ENCODE results near the gene PLB1.

The PLB1 gene

GRCh38 chr2:28565033-28565432 lies 69.2 kb downstream of the PLB1 start:
- DNase-seq (ENCODE audit: low read depth, low spot score), result no peak

DNA sequence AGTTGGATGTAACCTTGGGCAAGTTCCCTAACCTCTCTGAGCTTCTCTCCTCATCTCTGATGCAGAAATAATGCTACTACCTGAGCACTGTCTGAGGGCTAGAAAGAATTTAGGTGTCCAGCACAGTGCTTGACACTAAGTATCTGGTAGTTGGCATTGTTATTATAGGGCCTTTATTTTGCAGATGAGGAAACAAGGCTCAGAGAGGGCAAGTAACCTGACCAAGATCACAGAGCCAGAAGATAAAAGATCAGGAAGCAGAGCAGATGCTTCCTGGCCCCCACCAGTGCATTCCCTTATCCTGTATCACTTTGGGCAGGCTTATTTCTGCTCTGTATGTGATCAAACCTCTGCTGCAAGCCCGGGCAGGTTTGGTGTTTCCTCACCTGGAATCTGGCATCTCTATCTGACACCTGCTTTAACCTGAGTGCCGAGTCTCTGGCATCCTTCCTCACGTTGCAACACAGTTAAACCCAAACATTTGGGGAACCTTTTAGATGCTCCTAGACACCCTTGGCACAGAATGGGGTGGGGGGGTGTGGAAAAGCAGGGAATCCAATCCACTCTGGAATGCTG lies 69.9 kb downstream of the PLB1 start:
- DNase-seq (ENCODE audit: low read depth, low spot score), result no peak

DNA sequence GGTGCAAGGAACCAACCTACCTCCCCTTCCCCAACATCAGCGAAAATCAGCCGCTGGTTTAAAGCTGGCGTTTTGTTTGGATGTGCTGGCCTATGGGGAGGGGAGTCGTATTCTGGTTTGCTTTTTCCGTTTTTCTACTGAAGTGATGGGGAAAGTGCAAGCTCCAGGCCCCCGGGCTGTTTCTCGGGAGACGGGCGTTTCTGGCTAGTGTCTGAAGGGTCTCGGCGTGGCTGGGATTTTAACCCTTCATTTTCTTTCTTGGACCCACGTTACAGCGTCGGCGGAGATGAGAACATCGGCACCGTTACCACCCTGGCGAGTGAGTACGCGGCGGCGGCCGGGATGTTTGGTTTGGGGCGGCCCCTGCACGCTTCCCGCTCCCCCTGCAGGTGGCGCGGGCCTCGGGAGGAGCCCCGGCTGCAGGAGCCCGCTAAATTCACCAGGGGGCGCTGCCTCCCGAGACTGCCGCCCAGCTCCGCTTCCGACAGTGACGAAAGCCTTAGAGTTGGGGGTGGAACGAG lies 70.7 kb downstream of the PLB1 start:
- DNase-seq (ENCODE audit: low read depth, low spot score), result peak; percentile 76

DNA sequence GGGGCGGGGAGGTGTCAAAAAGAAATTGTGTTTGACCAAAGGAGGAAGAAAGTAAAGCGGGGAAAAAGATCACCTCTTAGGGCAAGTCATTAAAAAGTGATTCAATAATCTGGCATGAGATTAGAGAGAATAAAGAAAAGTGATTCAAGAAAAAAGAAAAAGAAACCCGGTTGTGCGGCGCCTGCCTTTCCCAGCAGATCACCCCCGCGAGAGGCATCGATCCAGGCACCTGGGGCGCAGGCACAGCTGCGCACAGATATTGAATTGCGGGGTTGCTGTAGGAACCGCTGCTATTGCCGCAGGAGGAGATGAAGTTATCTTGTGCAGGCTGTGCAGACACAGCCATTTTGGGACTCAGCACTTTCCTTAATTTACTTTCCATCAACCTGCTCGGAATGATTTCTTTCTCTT lies 71.2 kb downstream of the PLB1 start:
- DNase-seq (ENCODE audit: low read depth, low spot score), result no peak

- DNase-seq (ENCODE audit: low read depth, low spot score), result no peak
Measured at GRCh38 chr2:28568036-28568435, 72.2 kb downstream of the PLB1 start.

DNA sequence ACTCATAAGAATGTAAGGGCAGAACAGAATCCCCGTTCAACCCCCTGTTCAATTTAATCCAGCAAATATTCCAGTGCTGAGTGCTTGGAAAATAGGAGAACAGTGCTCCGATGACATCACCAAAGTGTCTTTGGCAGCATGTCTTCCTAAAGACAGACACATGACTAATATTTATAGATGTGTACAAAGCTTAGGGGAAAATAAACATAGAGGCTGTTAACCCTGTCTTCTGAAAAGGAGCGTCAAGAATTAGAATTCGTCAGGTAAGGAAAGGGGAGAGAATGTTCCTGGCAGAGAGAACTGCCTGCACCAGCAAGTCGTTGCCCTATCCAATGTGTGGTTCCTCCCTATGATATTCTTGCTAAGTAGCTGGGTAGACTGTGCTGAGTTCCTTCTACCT lies 72.7 kb downstream of the PLB1 start:
- no peak for DNase-seq (ENCODE audit: low read depth, low spot score)

- DNase-seq (ENCODE audit: low read depth, low spot score), result no peak
Measured at GRCh38 chr2:28570431-28570830, 74.6 kb downstream of the PLB1 start.

GRCh38 chr2:28576714-28577113 lies 80.9 kb downstream of the PLB1 start:
- DNase-seq (ENCODE audit: low read depth, low spot score), result no peak

- DNase-seq (ENCODE audit: low read depth, low spot score), result no peak
Measured at GRCh38 chr2:28577791-28578680, 82.2 kb downstream of the PLB1 start.

- DNase-seq (ENCODE audit: low read depth, low spot score), result no peak
Measured at GRCh38 chr2:28578774-28579173, 82.9 kb downstream of the PLB1 start.

DNA sequence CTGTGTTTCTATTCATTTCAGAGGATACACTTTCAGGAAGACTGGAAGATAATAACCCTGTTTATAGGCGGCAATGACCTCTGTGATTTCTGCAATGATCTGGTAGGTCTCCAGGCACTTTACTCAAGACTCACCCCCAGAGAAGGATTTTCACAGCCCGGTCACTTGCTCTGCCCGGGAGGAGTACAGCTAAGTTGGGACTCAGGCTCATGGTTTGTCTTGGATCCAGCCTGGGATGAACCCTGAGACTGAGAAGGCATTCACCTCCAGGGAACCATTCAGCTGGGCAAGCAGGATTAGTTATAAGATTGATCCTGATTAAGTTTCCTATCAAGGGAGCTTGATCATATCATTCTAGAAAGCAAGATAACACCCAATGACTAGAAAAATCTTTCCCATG lies 83.7 kb downstream of the PLB1 start:
- no peak for DNase-seq (ENCODE audit: low read depth, low spot score)

DNA sequence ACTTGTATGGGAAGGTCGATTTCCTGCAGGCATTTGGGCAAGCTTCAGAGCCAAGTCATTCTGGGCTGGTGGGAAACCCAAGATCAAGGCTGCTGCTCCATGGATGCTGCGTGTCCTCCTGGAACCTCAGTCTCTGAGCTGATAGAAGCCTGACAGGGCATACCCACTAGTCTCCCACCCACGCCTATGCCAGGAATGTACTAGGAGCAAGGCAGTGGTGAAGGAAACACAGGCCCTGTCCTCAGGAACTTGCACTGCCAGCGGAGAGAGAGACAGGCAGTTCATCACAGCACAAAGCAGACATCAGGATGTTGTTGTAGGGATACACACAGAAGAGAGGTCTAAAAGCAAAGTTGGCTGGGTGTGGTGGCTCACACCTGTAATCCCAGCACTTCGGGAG lies 84.2 kb downstream of the PLB1 start:
- DNase-seq (ENCODE audit: low read depth, low spot score), result no peak

DNA sequence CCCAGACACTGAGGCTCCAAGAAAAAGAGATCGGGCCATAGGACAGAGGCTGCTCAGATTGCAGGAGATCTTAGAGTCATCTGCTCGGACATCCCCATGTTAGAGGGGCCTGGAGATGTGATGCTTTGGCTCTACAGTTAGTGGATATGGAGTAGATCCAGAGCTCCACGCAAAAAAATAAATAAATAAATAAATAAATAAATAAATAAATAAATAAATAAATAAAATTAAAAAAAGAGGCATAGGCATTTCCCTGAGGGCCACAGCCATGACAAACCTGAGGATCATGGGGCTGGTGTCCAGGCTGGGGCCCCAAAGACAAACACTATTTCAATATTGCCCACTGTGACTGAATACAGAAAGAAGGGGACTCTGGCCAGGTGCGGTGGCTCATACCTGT lies 85.5 kb downstream of the PLB1 start:
- DNase-seq (ENCODE audit: low read depth, low spot score), result no peak

DNA sequence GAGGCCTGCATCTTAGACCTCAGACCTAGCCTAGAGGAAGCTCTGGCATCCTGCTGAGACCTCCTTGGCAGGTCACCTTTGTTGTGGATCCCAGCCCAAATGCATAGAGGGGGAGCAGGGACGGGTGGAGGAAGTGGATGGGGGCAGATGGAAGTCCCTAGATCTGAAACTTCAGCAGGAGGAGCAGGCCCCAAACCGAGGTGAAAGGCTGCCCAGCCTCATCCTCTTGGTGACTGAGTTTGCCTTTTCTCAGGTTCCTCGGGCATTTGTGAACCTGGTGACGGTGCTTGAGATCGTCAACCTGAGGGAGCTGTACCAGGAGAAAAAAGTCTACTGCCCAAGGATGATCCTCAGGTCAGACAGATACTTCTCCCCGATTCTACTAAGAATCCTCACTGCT lies 86.3 kb downstream of the PLB1 start:
- no peak for DNase-seq (ENCODE audit: low read depth, low spot score)

- no peak for DNase-seq (ENCODE audit: low read depth, low spot score)
Measured at GRCh38 chr2:28582595-28582994, 86.7 kb downstream of the PLB1 start.

DNA sequence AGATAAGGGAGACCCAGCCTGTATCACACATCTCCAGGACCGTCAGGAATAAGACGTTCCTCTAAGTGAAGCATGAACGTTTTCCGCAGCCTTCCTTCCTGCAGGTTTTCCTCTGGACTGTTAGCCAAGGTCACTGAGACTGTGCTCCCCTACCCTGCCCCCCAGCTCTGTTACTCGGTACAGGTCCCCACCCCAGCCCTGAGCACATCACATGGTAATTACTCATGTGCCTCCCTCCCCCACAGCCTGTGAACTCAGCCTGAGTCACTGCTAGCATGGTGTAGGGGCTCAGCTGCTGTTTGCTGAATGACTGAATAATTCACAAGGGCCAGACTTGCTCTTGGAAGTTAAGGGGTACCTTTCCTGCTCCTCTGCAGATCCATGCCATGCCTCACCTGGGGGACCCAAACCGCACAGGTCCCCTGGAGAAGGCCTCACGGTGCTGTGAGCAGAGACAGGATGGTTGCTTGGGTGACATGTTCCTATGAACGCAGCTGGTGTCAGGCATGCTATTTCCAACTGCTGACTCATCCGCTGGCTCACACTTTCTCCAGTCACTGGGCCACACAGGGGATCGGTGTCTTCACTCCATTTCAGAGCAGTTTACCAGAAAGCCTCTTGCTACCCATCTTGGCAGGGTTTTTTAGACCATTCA lies 88.2 kb downstream of the PLB1 start:
- DNase-seq (ENCODE audit: low read depth, low spot score), result peak; percentile 50

DNA sequence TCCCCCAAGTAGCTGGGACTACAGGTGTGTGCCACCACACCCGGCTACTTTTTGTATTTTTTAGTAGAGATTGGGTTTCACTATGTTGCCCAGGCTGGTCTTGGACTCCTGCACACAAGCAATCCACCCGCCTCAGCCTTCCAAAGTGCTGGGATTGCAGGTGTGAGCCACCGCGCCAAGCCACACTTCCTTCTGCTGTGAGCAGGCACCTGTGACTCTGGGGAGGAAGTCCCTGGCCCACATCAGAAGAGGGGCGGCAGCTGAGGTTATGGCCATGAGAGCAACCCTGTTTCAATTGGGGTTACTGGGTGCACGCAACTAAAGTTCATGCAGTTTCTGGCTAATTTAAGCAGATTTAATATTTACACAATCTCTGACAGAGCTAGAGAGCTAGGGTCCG lies 91.0 kb downstream of the PLB1 start:
- DNase-seq (ENCODE audit: low read depth, low spot score), result peak; percentile 16

DNA sequence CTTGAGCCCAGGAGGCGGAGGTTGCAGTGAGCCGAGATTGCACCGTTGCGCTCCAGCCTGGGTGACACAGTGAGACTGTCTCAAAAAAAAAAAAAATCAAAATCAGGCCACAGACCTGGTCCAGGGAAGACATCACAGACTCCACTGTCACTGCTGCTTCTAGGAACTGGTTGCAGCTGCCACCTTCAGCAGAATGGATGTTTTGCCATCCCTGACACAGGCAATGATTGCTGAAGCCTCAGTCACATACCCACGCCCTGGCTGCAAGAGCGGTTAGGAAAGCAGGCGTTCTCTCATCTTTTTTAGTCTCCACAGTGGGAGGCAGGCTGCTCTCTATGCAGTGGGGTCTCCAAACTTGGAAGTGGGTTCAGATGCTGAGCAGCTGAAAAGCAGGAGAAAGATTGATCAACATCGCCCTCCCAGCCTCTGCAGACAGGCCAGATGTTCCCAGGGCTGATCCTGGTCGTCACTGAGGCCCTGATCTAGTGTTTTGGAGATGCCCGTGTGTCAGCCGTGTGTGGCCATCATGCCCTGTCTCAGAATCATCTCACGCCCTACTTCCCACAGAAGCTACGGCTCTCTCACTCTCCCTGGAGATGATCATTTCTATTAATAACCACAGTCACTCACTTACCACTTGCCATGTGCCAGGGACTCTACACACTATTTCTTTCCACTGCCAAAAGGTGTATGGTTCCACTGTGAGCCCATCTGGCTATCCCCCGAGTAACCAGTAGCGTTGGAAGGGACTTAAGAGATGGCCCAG lies 91.8 kb downstream of the PLB1 start:
- DNase-seq (ENCODE audit: low read depth, low spot score), result no peak

DNA sequence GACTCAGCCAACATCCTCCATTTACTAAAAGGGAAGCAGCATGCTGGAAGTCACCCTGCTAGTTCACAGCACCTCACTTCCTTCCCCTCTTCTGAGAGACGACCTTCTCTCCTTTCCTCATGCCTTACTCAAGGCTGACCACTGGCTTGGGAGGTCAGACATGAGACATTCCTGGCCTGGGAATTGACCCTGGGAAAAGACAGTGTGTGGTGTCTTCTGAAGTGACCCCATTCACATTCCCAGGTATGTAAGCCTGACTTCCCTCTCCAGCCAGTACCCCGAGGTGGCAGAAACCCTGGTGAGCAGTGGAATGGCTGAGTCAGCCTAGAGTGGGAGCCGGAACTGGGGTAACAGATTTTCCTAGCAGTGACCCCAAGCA lies 92.4 kb downstream of the PLB1 start:
- no peak for DNase-seq (ENCODE audit: low read depth, low spot score)

- no peak for DNase-seq (ENCODE audit: low read depth, low spot score)
Measured at GRCh38 chr2:28589746-28590463, 94.0 kb downstream of the PLB1 start.
